NT2/D1 (cell line): ENCODE results near the gene TMEM255B.
"Not testable (repeated sequence)": the region's sequence is repeated elsewhere in the genome, so short reads cannot be mapped to it uniquely, and the experiment has no call there.

Experiments
- DNase-seq: peaks from one replicate; pipeline ENCODE4 v3.0.0-alpha.2; 2011; ENCODE audit warnings: low read depth, low spot score
- H3K27me3 ChIP-seq: 2 replicates; pipeline ENCODE4 v1.6.0; 2011; ENCODE audit warnings: mild to moderate bottlenecking; ENCODE audit not compliant: insufficient read length, insufficient read depth
- H3K36me3 ChIP-seq: 2 replicates; pipeline ENCODE4 v1.6.1; 2011; ENCODE audit warnings: mild to moderate bottlenecking, low read length, mixed read lengths; ENCODE audit not compliant: insufficient read depth, insufficient read length
- H3K4me1 ChIP-seq: 2 replicates; pipeline ENCODE4 v1.5.1; 2011; ENCODE audit not compliant: insufficient read depth, insufficient read length
- H3K4me3 ChIP-seq: 2 replicates; pipeline ENCODE4 v1.5.1; 2011; ENCODE audit warnings: low read depth; ENCODE audit not compliant: insufficient read length
- H3K9ac ChIP-seq: 2 replicates; pipeline ENCODE4 v1.6.0; 2011; ENCODE audit warnings: low read depth; ENCODE audit not compliant: insufficient read length
- H3K9me3 ChIP-seq: 2 replicates; pipeline ENCODE4 v1.5.1; 2011; ENCODE audit warnings: mild to moderate bottlenecking, low read length; ENCODE audit not compliant: insufficient read depth
- SUZ12 ChIP-seq: IDR thresholded peaks from 2 replicates; pipeline ENCODE4 v1.6.1; 2011; ENCODE audit not compliant: insufficient read length, insufficient read depth; ENCODE audit errors: extremely low read depth
- YY1 ChIP-seq: IDR thresholded peaks from 2 replicates; pipeline ENCODE4 v1.6.1; 2011; ENCODE audit not compliant: insufficient read length, insufficient read depth
- ZNF274 ChIP-seq: IDR thresholded peaks from 2 replicates; pipeline ENCODE4 v1.6.1; 2011; ENCODE audit warnings: mild to moderate bottlenecking, low read depth, low read length

Gene TMEM255B

DNA sequence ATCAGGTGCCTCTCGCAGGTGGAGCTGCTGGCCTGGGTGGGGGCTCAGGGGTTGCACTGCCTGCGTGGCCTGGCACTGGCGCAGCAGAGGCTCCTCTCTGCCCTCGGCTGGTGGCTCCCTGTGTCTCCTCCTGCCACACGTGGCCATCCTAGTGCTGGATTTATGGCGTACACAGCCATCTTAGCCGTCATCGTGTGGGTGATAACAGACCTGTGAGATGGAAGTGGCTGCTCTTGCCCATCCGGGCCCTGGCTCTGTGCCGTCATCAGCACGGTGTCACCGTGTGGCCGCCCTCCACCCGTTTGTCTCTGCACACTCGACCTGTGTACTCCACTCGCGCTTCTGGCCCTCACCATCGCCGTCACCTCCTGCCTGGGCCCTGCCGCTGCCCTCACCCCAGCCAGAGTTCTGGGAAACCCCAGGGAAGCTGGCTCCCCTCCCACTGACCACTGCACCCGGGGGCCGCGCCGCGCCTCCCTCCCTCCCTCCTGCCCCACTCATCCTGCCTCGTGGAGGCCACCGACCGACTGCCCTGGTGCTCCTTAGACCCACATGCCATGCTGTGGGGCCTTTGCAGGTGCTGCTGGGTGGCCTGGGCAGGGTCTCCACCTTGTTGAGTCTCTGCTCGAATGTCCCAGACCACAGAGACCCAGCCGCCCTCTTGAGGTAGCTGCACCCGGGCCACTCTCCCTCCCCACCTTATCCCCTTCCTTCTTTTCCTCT lies 29.5 kb downstream of the TMEM255B start:
- Histone ChIP-seq H3K9ac (no peak overlapping the region), H3K9me3 (peaks cover 17% of the 10 kb centered on the region; the same call in 1 of the 2 replicates)

DNA sequence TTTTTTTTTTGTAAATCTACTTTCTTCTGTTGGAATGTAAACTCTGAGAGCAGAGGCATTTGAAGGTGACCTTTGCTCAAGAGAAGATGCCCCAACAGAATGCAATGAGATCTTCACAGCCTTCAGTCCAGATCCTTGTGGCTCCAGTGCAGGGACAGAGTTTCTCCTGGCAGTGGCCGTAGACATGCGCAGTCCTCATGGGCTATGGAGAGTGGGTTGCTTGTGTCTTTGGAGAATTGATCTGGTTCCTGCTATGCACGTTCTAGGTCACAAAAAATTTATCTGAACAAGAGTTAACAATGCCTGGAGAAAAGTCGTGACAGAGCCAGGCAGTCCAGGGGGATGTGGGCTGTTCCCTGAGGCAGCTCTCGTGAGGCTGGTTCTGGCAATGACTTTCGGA lies 30.1 kb downstream of the TMEM255B start:
- peaks cover 14% of the 10 kb centered on the region; the same call in 1 of the 2 replicates for H3K9me3 ChIP-seq
- no peak overlapping the region for H3K4me3 ChIP-seq
- no peaks in the 10 kb centered on the region for H3K36me3 ChIP-seq
- no peak for TF ChIP-seq YY1
- no peak for TF ChIP-seq SUZ12
- TF ChIP-seq ZNF274, result no peak
- DNase-seq, result no peak
- no peaks in the 10 kb centered on the region for H3K27me3 ChIP-seq
- no peaks in the 10 kb centered on the region for H3K4me1 ChIP-seq
- H3K9ac ChIP-seq, result no peak overlapping the region

More for the DNA sequence above, 29.5 kb downstream of the TMEM255B start:
- no peaks in the 10 kb centered on the region for H3K36me3 ChIP-seq
- no peaks in the 10 kb centered on the region for H3K27me3 ChIP-seq
- no peak for DNase-seq
- no peaks in the 10 kb centered on the region for H3K4me1 ChIP-seq
- TF ChIP-seq YY1 (no peak), SUZ12 (no peak), ZNF274 (no peak)
- no peak overlapping the region for H3K4me3 ChIP-seq

DNA sequence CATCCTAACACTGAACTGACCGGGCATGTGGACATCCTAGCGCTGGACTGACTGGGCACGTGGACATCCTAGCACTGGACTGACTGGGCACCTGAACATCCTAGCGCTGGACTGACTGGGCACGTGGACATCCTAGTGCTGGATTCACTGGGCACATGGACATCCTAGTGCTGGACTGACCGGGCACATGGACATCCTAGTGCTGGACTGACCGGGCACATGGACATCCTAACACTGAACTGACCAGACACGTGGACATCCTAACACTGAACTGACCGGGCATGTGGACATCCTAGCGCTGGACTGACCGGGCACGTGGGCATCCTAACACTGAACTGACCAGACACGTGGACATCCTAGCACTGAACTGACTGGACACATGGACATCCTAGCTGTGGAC lies 30.9 kb downstream of the TMEM255B start:
- H3K36me3 ChIP-seq, H3K4me3 ChIP-seq, H3K9ac ChIP-seq, H3K27me3 ChIP-seq, H3K9me3 ChIP-seq, H3K4me1 ChIP-seq, DNase-seq: not testable (repeated sequence)

DNA sequence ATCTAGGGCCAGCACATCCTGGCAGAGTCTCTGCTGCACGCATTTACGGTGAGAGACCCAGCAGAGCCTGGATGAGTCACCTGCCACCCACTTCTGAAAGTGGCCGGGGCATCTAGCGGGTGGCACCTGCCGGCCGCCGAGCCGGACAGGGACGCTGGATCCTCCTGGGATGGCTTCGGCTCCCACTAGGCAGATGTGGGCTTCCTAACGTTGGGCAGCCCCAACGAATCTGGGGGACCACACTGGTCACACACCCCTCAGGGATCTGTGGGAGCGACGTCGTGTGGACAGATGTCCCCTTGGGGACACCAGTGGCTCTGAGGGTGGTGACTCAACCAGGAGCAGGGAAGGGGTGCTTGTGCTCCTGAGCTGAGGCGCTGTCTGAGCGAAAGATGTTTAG lies 32.2 kb downstream of the TMEM255B start:
- H3K9me3 ChIP-seq, result no peaks in the 10 kb centered on the region
- no peaks in the 10 kb centered on the region for H3K36me3 ChIP-seq
- no peak overlapping the region for H3K4me3 ChIP-seq
- no peaks in the 10 kb centered on the region for H3K27me3 ChIP-seq
- no peaks in the 10 kb centered on the region for H3K4me1 ChIP-seq
- no peak for TF ChIP-seq SUZ12
- no peak for TF ChIP-seq YY1
- no peak for TF ChIP-seq ZNF274
- no peak for DNase-seq
- H3K9ac ChIP-seq, result no peak overlapping the region

DNA sequence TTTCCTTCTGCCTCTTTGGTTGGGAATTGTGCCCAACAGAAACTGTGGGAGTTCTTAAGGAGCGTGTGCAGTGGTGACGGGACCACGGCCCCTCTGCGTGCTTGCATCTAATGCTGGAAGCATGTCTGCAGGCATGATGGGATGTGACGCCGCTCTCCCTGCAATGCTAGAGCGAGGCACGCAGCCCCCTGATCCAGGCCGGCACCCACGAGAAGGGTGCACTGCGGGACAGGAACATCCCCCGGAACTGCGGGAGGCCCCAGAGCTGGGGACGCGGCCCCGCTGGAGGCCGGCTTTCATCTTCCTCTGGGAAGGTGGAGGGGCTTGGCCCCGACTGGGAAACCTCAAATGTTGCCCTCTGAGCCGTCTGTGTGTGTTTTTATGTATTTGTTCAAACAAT lies 32.7 kb downstream of the TMEM255B start:
- Histone ChIP-seq H3K4me3 (no peak overlapping the region), H3K4me1 (no peaks in the 10 kb centered on the region), H3K27me3 (no peaks in the 10 kb centered on the region), H3K36me3 (no peaks in the 10 kb centered on the region), H3K9me3 (no peaks in the 10 kb centered on the region), H3K9ac (no peak overlapping the region)
- TF ChIP-seq ZNF274 (no peak), YY1 (no peak)
- no peak for DNase-seq

DNA sequence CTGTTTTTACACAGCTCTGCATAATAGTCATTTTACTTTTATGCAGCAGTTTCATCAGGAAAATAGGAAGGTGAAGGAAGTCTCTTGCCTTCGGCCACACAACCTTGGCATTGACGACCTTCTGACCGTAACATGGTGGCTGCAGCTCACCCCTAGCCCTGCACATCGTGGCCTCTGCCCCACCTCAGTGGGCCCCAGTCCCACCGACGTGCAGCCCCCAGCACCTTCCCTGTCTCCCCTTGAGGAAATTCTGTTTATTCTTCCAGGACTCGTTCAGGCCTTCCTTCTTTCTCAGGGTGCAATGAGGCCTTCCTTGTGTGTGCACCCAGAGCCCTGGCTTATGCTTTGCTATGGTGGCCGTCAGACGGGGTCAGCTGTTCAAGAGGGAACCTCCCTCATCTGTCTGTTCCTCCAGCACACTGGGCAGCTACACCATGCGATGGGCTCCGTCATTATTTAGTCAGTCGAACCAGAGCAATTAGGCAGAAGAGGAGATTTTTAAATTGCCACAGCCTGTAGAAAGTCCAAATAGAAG lies 33.3 kb downstream of the TMEM255B start:
- Histone ChIP-seq H3K9me3 (no peaks in the 10 kb centered on the region), H3K27me3 (no peaks in the 10 kb centered on the region), H3K36me3 (no peaks in the 10 kb centered on the region), H3K4me1 (no peaks in the 10 kb centered on the region), H3K4me3 (no peak overlapping the region), H3K9ac (no peak overlapping the region)
- TF ChIP-seq ZNF274, result no peak
- TF ChIP-seq YY1, result no peak
- no peak for TF ChIP-seq SUZ12
- no peak for DNase-seq

DNA sequence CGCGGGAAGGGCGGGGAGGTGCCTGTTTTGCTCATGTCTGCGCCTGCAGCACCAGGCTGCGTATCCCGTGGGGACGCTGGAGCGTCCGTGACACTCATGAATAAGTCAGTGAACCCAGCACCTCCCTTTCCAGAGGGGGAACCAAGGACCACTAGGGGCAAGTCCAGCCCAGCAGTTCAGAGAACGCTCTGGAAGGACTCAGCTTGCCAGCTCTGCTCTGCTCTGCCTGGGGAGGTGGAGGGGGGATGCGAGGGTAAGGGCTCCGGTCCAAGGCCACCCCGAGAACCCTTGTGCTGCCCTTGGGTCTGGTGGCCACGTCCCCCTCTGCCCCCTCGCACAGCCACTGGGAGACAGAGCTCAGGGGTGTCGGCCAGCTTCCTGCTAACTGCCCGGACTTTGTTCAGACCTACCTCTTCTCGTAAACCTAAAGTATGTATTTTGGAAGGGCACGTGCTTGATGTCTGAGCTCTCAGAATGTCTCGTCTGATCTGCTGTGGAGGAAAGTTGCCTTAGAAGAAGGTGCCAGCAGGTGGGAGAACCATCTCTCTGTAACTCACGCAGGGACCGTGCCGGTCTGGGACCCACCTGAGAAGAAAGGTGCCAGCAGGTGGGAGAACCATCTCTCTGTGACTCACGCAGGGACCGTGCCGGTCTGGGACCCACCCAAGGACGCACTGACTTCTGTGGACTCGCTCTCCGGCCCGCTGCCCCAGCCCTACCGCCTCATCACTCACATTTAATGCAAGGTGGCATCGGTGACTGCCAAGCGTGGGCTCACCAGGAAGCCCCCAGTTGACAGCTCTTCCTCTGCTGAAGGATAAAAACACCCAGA lies 34.1 kb downstream of the TMEM255B start:
- TF ChIP-seq ZNF274, result no peak
- TF ChIP-seq SUZ12, result no peak
- TF ChIP-seq YY1, result no peak
- Histone ChIP-seq H3K4me3 (no peak overlapping the region), H3K9me3 (no peaks in the 10 kb centered on the region), H3K27me3 (no peaks in the 10 kb centered on the region), H3K4me1 (no peaks in the 10 kb centered on the region), H3K9ac (no peak overlapping the region), H3K36me3 (no peaks in the 10 kb centered on the region)
- no peak for DNase-seq
